Endodermal cell (in vitro differentiated cells): ENCODE data around the gene AHNAK. TPM values are rescaled to one million over a fixed set of nuclear protein-coding genes. Genes with fewer than 3 reads are reported as not detected.

Experiments
- DNase-seq: peaks from one replicate; pipeline ENCODE4 v3.0.0-alpha.2; 2017
- H3K27ac ChIP-seq: 2 replicates; pipeline ENCODE4 v1.5.1; 2013; ENCODE audit warnings: mild to moderate bottlenecking, low read depth, low read length, moderate library complexity
- H3K27me3 ChIP-seq: 2 replicates; pipeline ENCODE4 v1.6.1; 2013; ENCODE audit warnings: mild to moderate bottlenecking, low read length, moderate library complexity; ENCODE audit not compliant: insufficient read depth, control insufficient read depth, poor library complexity, severe bottlenecking
- H3K36me3 ChIP-seq: 2 replicates; pipeline ENCODE4 v1.7.0; 2013; ENCODE audit warnings: mild to moderate bottlenecking, low read length, moderate library complexity; ENCODE audit not compliant: control insufficient read depth, insufficient read depth
- H3K4me1 ChIP-seq: one replicate; pipeline ENCODE4 v1.7.0; 2013; ENCODE audit warnings: low read length; ENCODE audit not compliant: control insufficient read depth, insufficient read depth
- H3K4me3 ChIP-seq: 2 replicates; pipeline ENCODE4 v1.5.1; 2013; ENCODE audit warnings: mild to moderate bottlenecking, low read length, moderate library complexity
- H3K9ac ChIP-seq: 2 replicates; pipeline ENCODE4 v1.6.1; 2013; ENCODE audit warnings: mild to moderate bottlenecking, low read length, moderate library complexity; ENCODE audit not compliant: poor library complexity, severe bottlenecking; ENCODE audit errors: extremely low read depth
- H3K9me3 ChIP-seq: 2 replicates; pipeline ENCODE4 v1.6.1; 2013; ENCODE audit warnings: mild to moderate bottlenecking, low read length, moderate library complexity; ENCODE audit not compliant: control insufficient read depth
- H3K27ac Mint-ChIP-seq: 2 replicates; pipeline ENCODE4 v1.8.0; 2020; ENCODE audit warnings: mixed read lengths
- H3K27me3 Mint-ChIP-seq: 2 replicates; pipeline ENCODE4 v1.8.0; 2021; ENCODE audit warnings: mild to moderate bottlenecking, mixed read lengths; ENCODE audit not compliant: insufficient read depth
- H3K36me3 Mint-ChIP-seq: 2 replicates; pipeline ENCODE4 v1.8.0; 2020; ENCODE audit warnings: low read depth, mixed read lengths
- H3K4me1 Mint-ChIP-seq: 2 replicates; pipeline ENCODE4 v1.8.0; 2020; ENCODE audit warnings: mixed read lengths
- H3K4me3 Mint-ChIP-seq: 2 replicates; pipeline ENCODE4 v1.8.0; 2020; ENCODE audit warnings: mild to moderate bottlenecking, moderate library complexity, mixed read lengths
- H3K9me3 Mint-ChIP-seq: 2 replicates; pipeline ENCODE4 v1.8.0; 2020; ENCODE audit warnings: mild to moderate bottlenecking, mixed read lengths
- CTCF ChIP-seq: fragments of 200-600 bp; sonication (generic); conservative IDR thresholded peaks from 2 replicates; pipeline ENCODE4 v1.5.0; 2021; ENCODE audit warnings: antibody characterized with exemption, mild to moderate bottlenecking
- WGBS, 2 experiments: methylation state at CpG; one replicate each; pipeline versions ENCODE4 v1.1.5 to v1.1.7; 2013; ENCODE audit warnings: missing lambda C conversion rate in 2 of 2, mixed read lengths in 1 of 2; ENCODE audit not compliant: insufficient coverage in 1 of 2, insufficient read length in 1 of 2; 5-methylcytosine and 5-hydroxymethylcytosine counted together
- total RNA-seq, 2 donors: library from RNA; stranded (reverse); fragmentation: NEBNext Ultra II Directional in 1 of 2; extraction: Animal tissue kit (Norgen Biotek cat#: 25700) in 1 of 2; gene quantifications; 2 replicates in 1 of 2; 3 replicates in 1 of 2; pipeline ENCODE4 v1.2.1, GENCODE V29; 2021

AHNAK gene
- total RNA-seq, 2 donors from 2014 or later: 109 to 165 TPM

DNA sequence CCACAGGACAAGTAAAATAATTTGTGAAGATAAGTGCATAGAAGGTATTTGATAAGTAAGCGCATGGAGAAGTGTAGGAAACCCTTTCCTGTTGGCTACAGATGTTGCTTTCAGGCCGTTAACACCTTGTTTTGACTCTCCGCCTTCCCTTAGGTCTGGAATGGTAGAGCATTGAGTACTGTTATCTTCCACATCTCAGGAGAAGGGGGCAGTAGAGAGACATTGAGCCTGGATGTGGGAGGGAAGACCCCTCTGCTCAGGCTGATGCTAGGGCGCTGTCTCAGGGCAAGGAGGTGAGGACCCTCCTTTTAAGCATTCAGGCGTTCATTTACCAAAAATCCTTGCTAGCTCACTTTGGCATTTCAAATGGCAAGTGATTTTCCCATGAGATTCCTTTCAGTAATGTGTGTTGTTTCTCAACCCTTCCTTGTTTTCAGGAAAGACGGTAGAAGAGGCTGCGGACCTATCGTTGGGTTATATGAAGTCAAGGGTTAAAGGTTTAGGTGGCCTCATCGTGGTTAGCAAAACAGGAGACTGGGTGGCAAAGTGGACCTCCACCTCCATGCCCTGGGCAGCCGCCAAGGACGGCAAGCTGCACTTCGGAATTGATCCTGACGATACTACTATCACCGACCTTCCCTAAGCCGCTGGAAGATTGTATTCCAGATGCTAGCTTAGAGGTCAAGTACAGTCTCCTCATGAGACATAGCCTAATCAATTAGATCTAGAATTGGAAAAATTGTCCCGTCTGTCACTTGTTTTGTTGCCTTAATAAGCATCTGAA is 154.8 kb downstream of the AHNAK start:
- 88% methylated on average over 13 to 16 of the region's 16 CpGs for WGBS, 2 experiments
- Mint-ChIP-seq H3K4me1 (peaks cover 31% of the 10 kb centered on the region), H3K36me3 (peaks cover 8% of the 10 kb centered on the region), H3K27me3 (no peaks in the 10 kb centered on the region), H3K9me3 (no peaks in the 10 kb centered on the region), H3K4me3 (no peak overlapping the region), H3K27ac (no peak overlapping the region)
- no peak overlapping the region for H3K27ac ChIP-seq
- peak; percentile 74 for TF ChIP-seq CTCF
- H3K9ac ChIP-seq: no peak overlapping the region
- H3K4me3 ChIP-seq: no peak overlapping the region
- no peaks in the 10 kb centered on the region for H3K36me3 ChIP-seq
- DNase-seq: peak; percentile 77
- H3K4me1 ChIP-seq: peaks cover 14% of the 10 kb centered on the region
- no peaks in the 10 kb centered on the region for H3K9me3 ChIP-seq
- no peaks in the 10 kb centered on the region for H3K27me3 ChIP-seq

- TF ChIP-seq CTCF: no peak
- Mint-ChIP-seq H3K27me3 (no peaks in the 10 kb centered on the region), H3K9me3 (no peaks in the 10 kb centered on the region), H3K36me3 (peaks cover 8% of the 10 kb centered on the region), H3K4me1 (peaks cover 31% of the 10 kb centered on the region), H3K4me3 (no peak overlapping the region), H3K27ac (no peak overlapping the region)
- peaks cover 6% of the 10 kb centered on the region for H3K4me1 ChIP-seq
- H3K9ac ChIP-seq: no peak overlapping the region
- no peak for DNase-seq
- H3K9me3 ChIP-seq: no peaks in the 10 kb centered on the region
- no peaks in the 10 kb centered on the region for H3K27me3 ChIP-seq
- WGBS, 2 experiments: 92 to 100% methylated on average over 1 of the region's 1 CpG
- no peak overlapping the region for H3K27ac ChIP-seq
- H3K4me3 ChIP-seq: no peak overlapping the region
- no peaks in the 10 kb centered on the region for H3K36me3 ChIP-seq
Measured at GRCh38 chr11:62390722-62391121, 155.9 kb downstream of the AHNAK start.

- Histone ChIP-seq H3K4me3 (no peak overlapping the region), H3K9ac (no peak overlapping the region), H3K27me3 (no peaks in the 10 kb centered on the region), H3K36me3 (no peaks in the 10 kb centered on the region), H3K9me3 (no peaks in the 10 kb centered on the region), H3K27ac (no peak overlapping the region), H3K4me1 (peaks cover 6% of the 10 kb centered on the region)
- Mint-ChIP-seq H3K27me3 (no peaks in the 10 kb centered on the region), H3K9me3 (no peaks in the 10 kb centered on the region), H3K4me1 (peaks cover 31% of the 10 kb centered on the region), H3K27ac (no peak overlapping the region), H3K4me3 (no peak overlapping the region), H3K36me3 (peaks cover 8% of the 10 kb centered on the region)
- no peak for DNase-seq
- 74 to 76% methylated on average over 5 of the region's 5 CpGs for WGBS, 2 experiments
- TF ChIP-seq CTCF: no peak
Measured at GRCh38 chr11:62390237-62390636, 156.4 kb downstream of the AHNAK start.
